Inflammatory macrophage treated with lipopolysaccharide for 1 hour (primary cell): ENCODE data around the gene HS3ST3A1.

Experiments
- DNase-seq, 2 donors: peaks; one replicate each; pipeline ENCODE4 v3.0.0-alpha.2; 2020 to 2022

Gene HS3ST3A1

GRCh38 chr17:13601776-13602551, at the start of gene HS3ST3A1:
Gene HS3ST3A1 (minus strand): TSS chr17:13601929. CDS start chr17:13601129, 800 bp downstream.
- no peak for DNase-seq

DNA sequence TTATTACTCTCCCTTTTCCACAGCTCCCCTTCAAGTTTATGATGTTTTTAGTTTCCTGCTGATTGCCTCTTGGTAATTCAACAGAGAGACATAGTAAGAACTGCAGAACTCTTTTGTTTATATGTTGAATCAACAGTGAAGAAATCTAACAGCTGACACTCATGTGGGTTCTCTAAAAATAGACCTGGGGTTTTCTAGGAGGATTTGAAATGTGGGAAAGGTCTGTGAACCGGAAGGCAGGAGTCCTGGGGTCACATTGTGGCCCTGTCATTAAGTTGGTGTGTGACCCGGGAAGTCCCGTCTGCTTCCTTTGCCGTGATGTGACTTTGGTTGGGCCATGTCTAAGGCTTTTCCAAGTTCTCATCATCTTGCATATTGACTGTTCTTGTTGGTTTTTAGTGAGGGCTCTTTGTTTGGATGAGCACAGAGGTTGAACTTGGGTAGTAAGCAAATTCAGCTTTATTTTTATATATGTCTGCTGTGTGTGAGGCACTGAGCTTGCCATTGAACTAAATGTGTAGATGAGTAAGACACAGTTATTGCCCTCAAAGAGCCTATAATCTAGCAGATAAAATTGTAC, 48.5 kb upstream of the HS3ST3A1 start:
- DNase-seq = peak in 1 of 2 donors; percentile 68

GRCh38 chr17:13647543-13648021, 45.9 kb upstream of the HS3ST3A1 start:
- DNase-seq = no peak

- DNase-seq = no peak
Measured at GRCh38 chr17:13646969-13647542, 45.3 kb upstream of the HS3ST3A1 start.

DNA sequence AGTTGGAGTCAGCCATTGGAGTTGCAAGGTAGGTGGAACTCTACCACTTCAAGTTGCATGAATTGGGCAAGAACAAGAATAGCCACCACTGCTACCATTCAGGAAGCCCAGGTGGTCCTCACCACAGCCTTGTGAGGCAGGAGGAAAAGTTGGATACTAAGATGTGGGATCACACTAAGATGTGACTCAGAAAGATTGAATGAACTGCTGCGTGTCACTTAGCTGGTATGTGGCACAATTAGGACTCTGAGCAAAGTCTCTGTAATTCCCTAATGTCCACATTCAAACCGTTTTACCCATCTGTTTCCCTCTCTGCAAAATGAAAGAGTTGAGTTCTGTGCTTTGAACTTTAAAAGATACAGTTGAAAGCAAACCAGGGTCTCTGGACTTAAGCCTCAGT, 44.7 kb upstream of the HS3ST3A1 start:
- DNase-seq = no peak

- DNase-seq = no peak
Measured at GRCh38 chr17:13643180-13643579, 41.5 kb upstream of the HS3ST3A1 start.

DNA sequence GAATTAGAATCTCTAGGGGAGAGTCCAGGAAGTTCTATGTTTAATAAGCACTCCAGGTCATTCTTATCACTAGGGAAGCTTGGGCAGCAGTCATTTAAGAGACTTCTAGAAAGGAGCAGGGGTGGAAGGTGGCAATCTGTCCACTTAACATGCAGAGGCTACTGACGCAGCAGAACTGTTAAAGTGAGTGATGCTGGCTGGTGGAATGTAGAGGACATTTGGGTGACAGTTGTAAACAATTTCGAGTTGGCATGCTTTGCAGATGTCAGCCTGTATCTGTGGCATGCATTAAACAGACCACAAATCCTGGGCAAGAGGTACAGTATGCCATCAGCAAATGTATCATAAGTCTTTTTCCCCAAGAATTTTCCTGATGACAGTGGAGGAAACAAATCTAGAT, 40.5 kb upstream of the HS3ST3A1 start:
- DNase-seq = no peak

DNA sequence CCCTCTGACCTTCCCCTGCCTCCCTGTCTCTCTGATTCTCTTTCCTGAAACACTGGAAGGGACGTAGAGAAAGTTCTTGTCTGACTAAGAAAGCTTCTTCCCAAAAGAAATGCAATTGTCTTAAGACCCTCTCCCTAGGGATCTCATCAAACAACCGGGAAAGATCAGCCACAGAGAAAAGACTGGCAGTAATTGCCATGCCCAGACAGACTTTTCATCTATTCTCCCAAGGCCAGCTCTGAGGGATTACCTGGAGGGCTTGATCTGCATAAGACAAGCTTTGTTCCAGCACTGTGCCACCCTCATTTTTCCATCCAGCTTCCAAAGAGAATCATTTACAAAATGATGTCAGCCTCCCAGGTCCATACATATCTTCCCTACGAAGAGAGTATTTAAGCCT, 38.8 kb upstream of the HS3ST3A1 start:
- DNase-seq = no peak

DNA sequence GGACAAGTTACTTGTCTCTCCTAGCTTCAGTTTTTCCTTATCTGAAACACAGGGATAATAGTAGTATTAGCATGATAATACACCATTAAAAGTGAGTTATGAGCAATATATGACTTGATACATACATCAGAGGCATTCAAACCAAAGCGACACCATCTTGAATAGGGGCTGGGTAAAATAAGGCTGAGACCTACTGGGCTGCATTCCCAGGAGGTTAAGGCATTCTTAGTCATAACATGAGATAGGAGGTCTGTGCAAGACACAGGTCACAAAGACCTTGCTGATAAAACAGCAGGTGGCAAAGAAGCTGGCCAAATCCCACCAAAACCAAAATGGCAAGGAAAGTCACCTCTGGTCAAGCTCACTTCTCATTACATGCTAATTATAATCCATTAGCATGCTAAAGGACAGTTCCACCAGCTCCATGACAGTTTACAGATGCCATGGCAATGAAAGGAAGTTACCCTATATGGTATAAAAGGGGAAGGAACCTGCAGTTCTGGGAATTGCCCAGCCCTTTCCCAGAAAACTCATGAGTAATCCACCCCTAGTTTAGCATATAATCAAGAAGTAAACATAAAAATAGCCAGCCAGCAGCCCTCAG, 37.2 kb upstream of the HS3ST3A1 start:
- peak; percentile 76 to 80 for DNase-seq

GRCh38 chr17:13636951-13637350, 35.2 kb upstream of the HS3ST3A1 start:
- DNase-seq = no peak

- DNase-seq = peak; percentile 18 to 70
Measured at GRCh38 chr17:13635951-13636350, 34.2 kb upstream of the HS3ST3A1 start.

GRCh38 chr17:13634021-13634420, 32.3 kb upstream of the HS3ST3A1 start:
- no peak for DNase-seq

- DNase-seq = no peak
Measured at GRCh38 chr17:13631529-13631928, 29.8 kb upstream of the HS3ST3A1 start.

DNA sequence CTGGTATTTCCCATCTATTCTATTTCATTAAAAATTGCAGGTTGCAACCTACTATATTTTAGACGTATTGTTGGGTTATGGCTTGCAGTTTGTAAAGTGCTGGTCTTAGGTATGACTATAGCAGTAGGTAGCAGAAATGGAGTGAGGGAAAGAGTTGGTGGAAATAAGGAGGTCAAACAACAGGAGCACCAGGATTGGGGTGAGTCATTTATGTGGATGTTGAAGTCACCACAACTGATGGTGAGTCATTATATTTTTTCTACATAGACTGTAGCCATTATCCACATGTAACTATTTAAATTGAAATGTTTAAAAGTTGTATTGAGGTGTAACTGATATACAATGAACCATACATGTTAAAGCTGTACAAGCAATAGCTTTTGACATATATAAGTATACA, 25.0 kb upstream of the HS3ST3A1 start:
- DNase-seq = no peak

DNA sequence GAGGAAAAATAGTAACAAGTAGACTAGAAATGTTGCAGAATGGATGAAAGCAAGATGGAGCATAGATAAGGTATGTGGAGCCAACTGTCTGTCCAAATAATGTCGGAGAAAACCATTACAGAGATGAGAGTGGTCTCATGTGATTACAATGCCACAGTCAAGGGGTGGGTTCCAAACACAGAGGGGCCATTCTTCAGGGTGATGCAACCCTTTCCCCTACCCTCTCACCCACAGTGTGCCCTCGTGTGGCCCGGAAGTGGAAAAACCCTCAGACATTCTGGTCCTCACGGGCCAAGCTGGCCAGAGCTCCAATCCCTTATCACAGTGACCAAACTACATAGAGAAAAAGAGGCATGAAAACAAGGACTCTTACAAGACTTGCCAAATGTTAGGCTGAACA, 17.7 kb upstream of the HS3ST3A1 start:
- no peak for DNase-seq

DNA sequence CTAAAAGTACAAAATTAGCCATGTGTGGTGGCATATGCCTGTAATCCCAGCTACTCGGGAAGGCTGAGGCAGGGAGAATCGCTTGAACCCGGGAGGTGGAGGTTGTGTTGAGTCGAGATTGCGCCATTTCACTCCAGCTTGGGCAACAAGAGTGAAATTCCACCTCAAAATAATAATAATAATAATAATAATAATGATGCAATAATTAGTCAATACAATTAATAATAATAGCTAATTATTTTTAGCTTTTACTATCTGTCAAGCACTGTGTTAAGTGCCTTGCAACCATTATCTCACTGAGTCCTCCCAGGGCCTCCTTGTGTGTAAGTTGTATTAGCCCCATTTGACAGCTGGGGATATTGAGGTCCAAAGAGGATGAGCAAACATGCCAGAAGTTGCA, 14.3 kb upstream of the HS3ST3A1 start:
- no peak for DNase-seq

GRCh38 chr17:13609941-13610340, 8.2 kb upstream of the HS3ST3A1 start:
- DNase-seq = no peak

DNA sequence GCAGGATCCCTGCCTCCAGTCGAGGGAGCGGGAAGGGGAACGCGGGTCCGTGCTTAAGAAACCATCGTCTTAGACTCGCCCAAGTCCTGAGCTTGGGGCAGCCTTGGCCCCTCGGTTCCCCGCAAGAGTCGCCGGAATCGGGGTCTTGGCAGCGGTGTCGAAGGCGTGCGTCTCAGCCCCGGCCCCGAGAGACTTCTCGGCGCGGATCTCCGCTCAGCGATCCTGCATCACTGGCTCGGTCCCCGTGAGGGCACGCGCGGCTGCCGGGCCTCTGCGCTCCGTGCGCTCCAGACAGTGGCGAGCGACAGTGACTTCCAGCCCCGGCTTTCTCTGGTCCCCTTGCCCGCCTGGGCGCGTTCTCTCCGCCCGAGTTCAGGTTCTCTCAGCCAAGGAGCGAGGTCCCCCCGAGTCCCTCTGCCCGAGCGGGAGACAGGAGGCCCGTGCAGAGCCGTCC, 380 bp downstream of the HS3ST3A1 start:
- no peak for DNase-seq

DNA sequence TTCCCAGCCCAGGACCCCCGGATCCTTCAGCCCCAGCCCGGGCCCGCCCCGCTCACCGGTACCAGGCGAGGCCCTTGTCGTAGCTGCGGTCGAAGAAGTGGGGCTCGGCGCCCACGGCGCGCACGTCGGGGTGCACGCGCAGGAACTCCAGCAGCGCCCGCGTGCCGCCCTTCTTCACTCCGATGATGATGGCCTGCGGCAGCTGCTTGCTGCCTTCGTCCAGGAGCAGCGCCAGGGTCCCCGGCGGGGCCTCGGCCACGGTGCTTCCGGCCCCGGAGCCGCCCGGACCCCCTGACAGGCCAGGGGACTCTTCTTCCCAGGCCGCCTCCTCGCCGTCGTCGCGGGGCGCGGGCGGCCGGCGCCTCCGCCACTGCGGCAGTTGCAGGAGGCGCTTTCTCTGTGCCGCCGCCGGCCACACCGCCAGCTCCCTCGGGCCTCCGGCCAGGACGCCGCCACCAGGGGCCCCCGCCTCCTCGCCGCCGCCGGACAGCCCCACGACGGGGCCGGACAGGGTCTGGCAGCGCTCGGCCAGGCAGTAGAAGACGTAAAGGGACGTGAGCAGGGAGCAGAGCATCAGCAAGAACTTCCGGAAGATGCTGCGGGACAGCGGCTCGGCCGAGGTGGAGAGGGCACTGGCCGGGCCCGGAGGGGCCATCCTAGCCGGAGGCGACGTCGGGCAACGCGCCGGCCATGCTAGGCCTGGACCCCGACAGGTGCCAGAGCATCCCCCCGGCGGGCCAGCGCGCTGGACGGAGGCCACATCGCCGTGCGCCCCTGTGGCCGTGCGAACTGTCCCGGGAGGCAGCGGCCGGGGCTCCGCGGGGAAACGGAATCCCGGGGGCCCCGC, 1.0 kb downstream of the HS3ST3A1 start:
- DNase-seq = no peak

- no peak for DNase-seq
Measured at GRCh38 chr17:13599864-13600263, 1.9 kb downstream of the HS3ST3A1 start.

GRCh38 chr17:13599168-13599577, 2.6 kb downstream of the HS3ST3A1 start:
- no peak for DNase-seq

- DNase-seq = no peak
Measured at GRCh38 chr17:13598353-13599167, 3.2 kb downstream of the HS3ST3A1 start.
